ENCODE data around the gene CUEDC1. TPM values are rescaled to one million over a fixed set of nuclear protein-coding genes. Genes with fewer than 3 reads are reported as not detected.

The CUEDC1 gene
- total RNA-seq, 1 donor from 2014 or later: 38.4 TPM

GRCh38 chr17:57995076-57995956 lies 40.1 kb upstream of the CUEDC1 start:
- H3K27ac Mint-ChIP-seq (ENCODE audit: unreplicated experiment): peak overlapping the region; percentile 44
- H3K4me1 Mint-ChIP-seq (ENCODE audit: unreplicated experiment): peaks cover 12% of the 10 kb centered on the region
- peaks cover 13% of the 10 kb centered on the region for H3K36me3 Mint-ChIP-seq (ENCODE audit: unreplicated experiment)
- peak; percentile 59 for TF ChIP-seq CTCF (IDR thresholded peaks at IDR 0.05)
- no peaks in the 10 kb centered on the region for H3K27me3 Mint-ChIP-seq (ENCODE audit: unreplicated experiment)
- no peak overlapping the region for H3K4me3 Mint-ChIP-seq (ENCODE audit: unreplicated experiment)
- H3K9me3 Mint-ChIP-seq (ENCODE audit: unreplicated experiment): no peaks in the 10 kb centered on the region
- DNase-seq (ENCODE audit: extremely low spot score, unreplicated experiment): no peak

GRCh38 chr17:57994436-57994835 lies 39.2 kb upstream of the CUEDC1 start:
- TF ChIP-seq CTCF (IDR thresholded peaks at IDR 0.05): no peak
- H3K27me3 Mint-ChIP-seq (ENCODE audit: unreplicated experiment): no peaks in the 10 kb centered on the region
- DNase-seq (ENCODE audit: extremely low spot score, unreplicated experiment): no peak
- no peak overlapping the region for H3K27ac Mint-ChIP-seq (ENCODE audit: unreplicated experiment)
- H3K4me1 Mint-ChIP-seq (ENCODE audit: unreplicated experiment): peaks cover 20% of the 10 kb centered on the region
- no peaks in the 10 kb centered on the region for H3K9me3 Mint-ChIP-seq (ENCODE audit: unreplicated experiment)
- peaks cover 10% of the 10 kb centered on the region for H3K36me3 Mint-ChIP-seq (ENCODE audit: unreplicated experiment)
- no peak overlapping the region for H3K4me3 Mint-ChIP-seq (ENCODE audit: unreplicated experiment)

- Mint-ChIP-seq H3K9me3 (ENCODE audit: unreplicated experiment) (no peaks in the 10 kb centered on the region), H3K4me3 (ENCODE audit: unreplicated experiment) (no peak overlapping the region), H3K27me3 (ENCODE audit: unreplicated experiment) (no peaks in the 10 kb centered on the region), H3K4me1 (ENCODE audit: unreplicated experiment) (peaks cover 27% of the 10 kb centered on the region), H3K36me3 (ENCODE audit: unreplicated experiment) (peaks cover 10% of the 10 kb centered on the region), H3K27ac (ENCODE audit: unreplicated experiment) (no peak overlapping the region)
- no peak for TF ChIP-seq CTCF (IDR thresholded peaks at IDR 0.05)
- no peak for DNase-seq (ENCODE audit: extremely low spot score, unreplicated experiment)
These were observed 38.5 kb upstream of the CUEDC1 start for GRCh38 chr17:57993471-57994365.

GRCh38 chr17:57991537-57991936 lies 36.3 kb upstream of the CUEDC1 start:
- Mint-ChIP-seq H3K4me1 (ENCODE audit: unreplicated experiment) (peaks cover 34% of the 10 kb centered on the region), H3K4me3 (ENCODE audit: unreplicated experiment) (no peak overlapping the region), H3K27ac (ENCODE audit: unreplicated experiment) (no peak overlapping the region), H3K36me3 (ENCODE audit: unreplicated experiment) (no peaks in the 10 kb centered on the region), H3K9me3 (ENCODE audit: unreplicated experiment) (no peaks in the 10 kb centered on the region), H3K27me3 (ENCODE audit: unreplicated experiment) (no peaks in the 10 kb centered on the region)
- TF ChIP-seq CTCF (IDR thresholded peaks at IDR 0.05): no peak
- DNase-seq (ENCODE audit: extremely low spot score, unreplicated experiment): no peak

GRCh38 chr17:57990037-57990436 lies 34.8 kb upstream of the CUEDC1 start:
- Mint-ChIP-seq H3K36me3 (ENCODE audit: unreplicated experiment) (no peaks in the 10 kb centered on the region), H3K4me3 (ENCODE audit: unreplicated experiment) (peak overlapping the region; percentile 22), H3K27me3 (ENCODE audit: unreplicated experiment) (no peaks in the 10 kb centered on the region), H3K4me1 (ENCODE audit: unreplicated experiment) (peaks cover 45% of the 10 kb centered on the region), H3K9me3 (ENCODE audit: unreplicated experiment) (no peaks in the 10 kb centered on the region), H3K27ac (ENCODE audit: unreplicated experiment) (peak overlapping the region; percentile 90)
- DNase-seq (ENCODE audit: extremely low spot score, unreplicated experiment): no peak
- no peak for TF ChIP-seq CTCF (IDR thresholded peaks at IDR 0.05)
